Endothelial cell (in vitro differentiated cells): Measurements from ENCODE around the gene SERPINF2. TPM values are rescaled to one million over a fixed set of nuclear protein-coding genes. Genes with fewer than 3 reads are reported as not detected.

Experiments
- DNase-seq: peaks from one replicate; pipeline ENCODE4 v3.0.0; 2021; ENCODE audit warnings: low spot score
- H3K27ac Mint-ChIP-seq: one replicate; pipeline ENCODE4 v1.8.0; 2021; ENCODE audit warnings: mixed read lengths, inconsistent platforms; ENCODE audit not compliant: unreplicated experiment
- H3K27me3 Mint-ChIP-seq: one replicate; pipeline ENCODE4 v1.8.0; 2021; ENCODE audit warnings: mild to moderate bottlenecking, moderate library complexity, mixed read lengths, inconsistent platforms; ENCODE audit not compliant: unreplicated experiment
- H3K36me3 Mint-ChIP-seq: one replicate; pipeline ENCODE4 v1.8.0; 2021; ENCODE audit warnings: mild to moderate bottlenecking, low read depth, mixed read lengths, inconsistent platforms; ENCODE audit not compliant: unreplicated experiment
- H3K4me1 Mint-ChIP-seq: one replicate; pipeline ENCODE4 v1.8.0; 2021; ENCODE audit warnings: mild to moderate bottlenecking, mixed read lengths, inconsistent platforms; ENCODE audit not compliant: unreplicated experiment
- H3K4me3 Mint-ChIP-seq: one replicate; pipeline ENCODE4 v1.8.0; 2021; ENCODE audit warnings: mild to moderate bottlenecking, mixed read lengths, inconsistent platforms; ENCODE audit not compliant: unreplicated experiment
- H3K9me3 Mint-ChIP-seq: one replicate; pipeline ENCODE4 v1.8.0; 2021; ENCODE audit warnings: mixed read lengths, inconsistent platforms; ENCODE audit not compliant: unreplicated experiment
- total RNA-seq: library from RNA; stranded (reverse); fragmentation: NEBNext Ultra II Directional; extraction: Animal tissue kit (Norgen Biotek cat#: 25700); gene quantifications from one replicate; pipeline ENCODE4 v1.2.1, GENCODE V29; 2021; ENCODE audit not compliant: unreplicated experiment
- TF ChIP-seq, protein P1 (sequence below): fragments of 200-600 bp; sonication (generic); IDR thresholded peaks from one replicate; pipeline ENCODE4 v1.5.0; 2021; ENCODE audit warnings: antibody characterized with exemption; ENCODE audit not compliant: unreplicated experiment

Gene SERPINF2
- total RNA-seq, 1 donor from 2014 or later, result 0.56 TPM

DNA sequence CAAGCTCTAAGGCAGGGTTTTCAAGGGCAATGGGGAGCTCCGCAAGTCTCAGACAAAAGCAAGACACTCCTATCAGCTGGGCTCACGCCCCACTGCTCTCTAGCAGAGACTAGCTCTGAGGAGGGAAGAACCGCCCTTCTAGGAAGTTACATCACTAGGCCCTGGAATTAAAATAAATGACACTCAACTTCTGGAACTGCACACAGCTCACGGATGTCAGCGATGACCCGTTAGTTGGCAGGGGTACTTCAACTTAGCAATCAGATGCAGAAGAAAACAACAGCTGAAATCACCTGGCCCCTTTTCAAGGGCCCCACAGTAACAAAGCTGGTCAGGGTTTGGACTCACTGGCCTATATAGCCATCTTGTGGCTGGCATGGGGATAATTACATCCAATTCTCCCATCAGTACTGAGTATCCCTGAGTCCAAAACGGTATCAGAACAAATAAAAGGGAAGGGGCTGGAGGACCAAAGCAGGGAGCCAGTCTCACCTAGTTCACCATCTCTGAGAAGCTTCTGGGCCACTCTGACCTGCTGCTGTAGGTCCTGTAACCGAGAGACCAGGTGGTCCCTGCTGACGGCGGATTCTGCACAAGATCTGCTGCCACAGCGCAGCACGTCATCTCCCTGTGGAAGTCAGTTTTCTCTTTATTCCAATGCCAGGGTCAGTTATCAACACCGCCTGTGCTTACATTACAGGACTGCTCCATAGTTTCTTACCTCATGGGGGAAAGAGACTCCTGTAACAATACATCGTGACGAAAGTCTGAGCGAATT lies 41.4 kb downstream of the SERPINF2 start:
- DNase-seq, result no peak
- no peaks in the 10 kb centered on the region for H3K9me3 Mint-ChIP-seq
- H3K4me1 Mint-ChIP-seq, result no peaks in the 10 kb centered on the region
- no peaks in the 10 kb centered on the region for H3K27me3 Mint-ChIP-seq
- TF ChIP-seq, protein P1, sequence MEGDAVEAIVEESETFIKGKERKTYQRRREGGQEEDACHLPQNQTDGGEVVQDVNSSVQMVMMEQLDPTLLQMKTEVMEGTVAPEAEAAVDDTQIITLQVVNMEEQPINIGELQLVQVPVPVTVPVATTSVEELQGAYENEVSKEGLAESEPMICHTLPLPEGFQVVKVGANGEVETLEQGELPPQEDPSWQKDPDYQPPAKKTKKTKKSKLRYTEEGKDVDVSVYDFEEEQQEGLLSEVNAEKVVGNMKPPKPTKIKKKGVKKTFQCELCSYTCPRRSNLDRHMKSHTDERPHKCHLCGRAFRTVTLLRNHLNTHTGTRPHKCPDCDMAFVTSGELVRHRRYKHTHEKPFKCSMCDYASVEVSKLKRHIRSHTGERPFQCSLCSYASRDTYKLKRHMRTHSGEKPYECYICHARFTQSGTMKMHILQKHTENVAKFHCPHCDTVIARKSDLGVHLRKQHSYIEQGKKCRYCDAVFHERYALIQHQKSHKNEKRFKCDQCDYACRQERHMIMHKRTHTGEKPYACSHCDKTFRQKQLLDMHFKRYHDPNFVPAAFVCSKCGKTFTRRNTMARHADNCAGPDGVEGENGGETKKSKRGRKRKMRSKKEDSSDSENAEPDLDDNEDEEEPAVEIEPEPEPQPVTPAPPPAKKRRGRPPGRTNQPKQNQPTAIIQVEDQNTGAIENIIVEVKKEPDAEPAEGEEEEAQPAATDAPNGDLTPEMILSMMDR, result peak; percentile 50
- peak overlapping the region; percentile 15 for H3K4me3 Mint-ChIP-seq
- H3K27ac Mint-ChIP-seq, result peak overlapping the region; percentile 32
- peaks cover 32% of the 10 kb centered on the region for H3K36me3 Mint-ChIP-seq

DNA sequence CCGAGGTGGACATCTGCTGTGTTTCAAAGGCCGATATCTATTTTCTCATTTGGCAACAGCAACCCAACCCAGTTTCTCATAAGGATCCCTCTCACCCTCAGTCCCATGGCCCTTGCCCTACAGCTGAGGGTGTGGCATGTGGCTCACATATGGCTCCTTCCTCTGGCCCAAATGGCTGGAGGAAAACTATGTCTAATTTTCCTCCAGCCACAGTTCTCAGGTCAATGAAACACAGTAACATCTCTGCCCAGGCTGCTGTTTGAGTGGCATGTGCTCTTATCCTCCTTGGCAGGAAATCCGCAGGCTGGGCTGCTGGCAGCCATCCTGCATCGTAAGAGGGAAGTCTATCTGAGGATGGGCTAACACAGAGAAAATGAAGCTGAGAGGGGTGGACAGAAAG lies 43.3 kb downstream of the SERPINF2 start:
- Mint-ChIP-seq H3K4me3 (no peak overlapping the region), H3K27me3 (no peaks in the 10 kb centered on the region), H3K9me3 (no peaks in the 10 kb centered on the region), H3K27ac (no peak overlapping the region), H3K36me3 (peaks cover 32% of the 10 kb centered on the region), H3K4me1 (no peaks in the 10 kb centered on the region)
- no peak for DNase-seq
- TF ChIP-seq, protein P1, result no peak

DNA sequence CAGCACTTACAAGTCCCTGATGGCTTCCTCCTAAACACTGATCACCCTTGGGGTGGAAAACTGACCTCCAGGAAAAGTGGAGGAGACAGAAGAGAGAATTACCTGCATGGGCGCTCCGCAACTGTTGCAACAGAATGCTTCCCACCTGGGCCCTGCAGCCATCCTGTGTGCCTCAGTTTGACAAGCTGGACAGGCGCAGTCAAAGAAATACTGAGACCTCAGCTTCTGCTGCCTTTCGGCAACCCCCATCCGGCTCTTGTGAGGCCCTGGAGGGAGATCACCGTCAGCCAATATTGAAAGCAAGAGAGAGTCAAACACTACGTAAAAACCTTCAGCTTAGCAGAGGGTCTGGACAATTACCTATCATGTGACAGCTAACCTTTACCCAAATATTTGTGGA lies 44.0 kb downstream of the SERPINF2 start:
- TF ChIP-seq, protein P1, result no peak
- no peak for DNase-seq
- Mint-ChIP-seq H3K27me3 (no peaks in the 10 kb centered on the region), H3K4me3 (no peak overlapping the region), H3K9me3 (no peaks in the 10 kb centered on the region), H3K36me3 (peaks cover 31% of the 10 kb centered on the region), H3K4me1 (no peaks in the 10 kb centered on the region), H3K27ac (no peak overlapping the region)

DNA sequence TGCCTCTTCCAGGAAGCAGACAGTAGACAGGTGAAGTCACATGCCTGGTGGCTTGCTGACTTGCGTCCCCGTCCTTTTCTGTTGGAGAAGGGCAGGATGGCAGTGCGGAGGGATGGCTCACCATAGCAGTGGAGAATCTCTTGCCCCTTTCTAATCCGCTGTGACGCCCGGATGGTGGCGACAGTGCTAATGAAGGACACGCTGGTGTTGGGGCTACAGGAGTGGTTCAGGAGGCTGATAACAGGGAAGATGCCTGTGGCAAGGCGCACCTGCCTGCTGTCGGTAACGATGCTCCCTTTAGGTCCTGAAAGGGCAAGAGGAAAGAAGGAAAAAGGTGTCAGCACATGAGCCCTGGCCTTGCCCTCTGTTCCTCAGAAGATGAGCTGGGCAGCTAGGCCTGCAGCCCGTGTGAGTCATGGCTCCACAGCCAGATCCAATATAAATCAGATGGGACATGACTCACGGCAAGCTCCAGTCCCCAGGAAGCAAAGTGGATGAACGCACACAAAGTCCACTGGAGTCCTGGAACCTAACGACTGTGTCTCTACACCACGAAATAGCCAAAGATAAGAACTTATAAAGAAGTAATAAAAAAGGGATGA lies 44.7 kb downstream of the SERPINF2 start:
- H3K4me3 Mint-ChIP-seq, result no peak overlapping the region
- H3K36me3 Mint-ChIP-seq, result peaks cover 24% of the 10 kb centered on the region
- TF ChIP-seq, protein P1, result no peak
- no peaks in the 10 kb centered on the region for H3K27me3 Mint-ChIP-seq
- no peaks in the 10 kb centered on the region for H3K4me1 Mint-ChIP-seq
- no peak overlapping the region for H3K27ac Mint-ChIP-seq
- no peak for DNase-seq
- H3K9me3 Mint-ChIP-seq, result no peaks in the 10 kb centered on the region

DNA sequence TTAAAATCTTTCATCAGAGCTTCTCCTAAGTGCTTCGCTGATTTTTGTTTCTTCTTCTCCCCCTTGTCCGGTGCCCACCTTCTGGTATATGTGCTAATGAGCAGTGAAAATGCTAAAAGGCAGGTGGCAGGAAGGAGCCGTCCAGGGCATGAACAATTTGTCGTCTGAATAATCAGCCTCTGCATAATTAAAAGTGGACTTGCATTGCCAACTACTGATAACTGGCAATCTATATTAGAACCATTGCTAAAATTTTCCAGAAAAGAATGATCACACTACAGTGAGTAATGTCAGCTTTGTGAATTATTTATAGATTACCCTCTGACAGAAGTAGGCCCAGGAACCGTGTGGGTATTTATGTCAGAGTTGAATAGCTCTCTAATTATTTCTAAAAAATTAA lies 47.3 kb downstream of the SERPINF2 start:
- no peak for DNase-seq
- Mint-ChIP-seq H3K4me3 (no peak overlapping the region), H3K27me3 (peaks cover 2% of the 10 kb centered on the region), H3K4me1 (no peaks in the 10 kb centered on the region), H3K36me3 (peaks cover 11% of the 10 kb centered on the region), H3K27ac (no peak overlapping the region), H3K9me3 (no peaks in the 10 kb centered on the region)
- TF ChIP-seq, protein P1, result no peak
